HG03066 (cell line): ENCODE measurements around the gene EXTL2.
"Not testable (repeated sequence)": the region's sequence is repeated elsewhere in the genome, so short reads cannot be mapped to it uniquely, and the experiment has no call there.

Experiments used
- ATAC-seq: cut with Tn5 transposase; IDR thresholded peaks from one replicate; pipeline ENCODE4 v1.9.1; 2021; ENCODE audit warnings: low read depth; ENCODE audit not compliant: unreplicated experiment

Gene EXTL2

GRCh38 chr1:100903777-100904176, 9.1 kb upstream of the EXTL2 start:
- no peak for ATAC-seq

GRCh38 chr1:100902365-100902764, 7.7 kb upstream of the EXTL2 start:
- ATAC-seq, result no peak

GRCh38 chr1:100896481-100896982, 1.9 kb upstream of the EXTL2 start:
- ATAC-seq, result peak; percentile 29

- ATAC-seq, result peak; percentile 64
These were observed 1.2 kb upstream of the EXTL2 start, which contains the start of gene SLC30A7 for GRCh38 chr1:100895540-100896480. SLC30A7 (plus strand) TSS chr1:100896090; CDS start chr1:100896263, 173 bp downstream.

GRCh38 chr1:100893718-100894117, 924 bp downstream of the EXTL2 start:
- ATAC-seq, result no peak

- ATAC-seq, result no peak
These were observed 2.1 kb downstream of the EXTL2 start for GRCh38 chr1:100892554-100892953.

- ATAC-seq, result no peak
These were observed 3.3 kb downstream of the EXTL2 start for GRCh38 chr1:100891380-100891779.

- not testable (repeated sequence) for ATAC-seq
These were observed 4.7 kb downstream of the EXTL2 start for GRCh38 chr1:100889869-100890482.

GRCh38 chr1:100889007-100889406, 5.6 kb downstream of the EXTL2 start:
- not testable (repeated sequence) for ATAC-seq

GRCh38 chr1:100883963-100884362, 10.7 kb downstream of the EXTL2 start:
- no peak for ATAC-seq

- no peak for ATAC-seq
These were observed 11.9 kb downstream of the EXTL2 start for GRCh38 chr1:100882698-100883097.

- no peak for ATAC-seq
These were observed 13.0 kb downstream of the EXTL2 start for GRCh38 chr1:100881687-100882086.

GRCh38 chr1:100879422-100879821, 15.2 kb downstream of the EXTL2 start:
- no peak for ATAC-seq

- ATAC-seq, result no peak
These were observed 18.4 kb downstream of the EXTL2 start for GRCh38 chr1:100876291-100876690.

GRCh38 chr1:100875228-100875627, 19.4 kb downstream of the EXTL2 start:
- ATAC-seq, result no peak

- ATAC-seq, result no peak
These were observed 20.2 kb downstream of the EXTL2 start for GRCh38 chr1:100874433-100874832.

- no peak for ATAC-seq
These were observed 24.6 kb downstream of the EXTL2 start for GRCh38 chr1:100869996-100870395.

- no peak for ATAC-seq
These were observed 26.2 kb downstream of the EXTL2 start for GRCh38 chr1:100868364-100868995.

GRCh38 chr1:100866901-100867206, 27.8 kb downstream of the EXTL2 start:
- no peak for ATAC-seq

- ATAC-seq, result peak; percentile 50
These were observed 28.4 kb downstream of the EXTL2 start for GRCh38 chr1:100866041-100866900.
